Measurements from ENCODE around the gene ENOX1. TPM values are rescaled to one million over a fixed set of nuclear protein-coding genes. Genes with fewer than 3 reads are reported as not detected.

The ENOX1 gene
- total and polyA plus RNA-seq, 2 of the 13 experiments (the other 11 are each of a cell fraction or from before 2014, with no cell fraction given), result not detected

DNA sequence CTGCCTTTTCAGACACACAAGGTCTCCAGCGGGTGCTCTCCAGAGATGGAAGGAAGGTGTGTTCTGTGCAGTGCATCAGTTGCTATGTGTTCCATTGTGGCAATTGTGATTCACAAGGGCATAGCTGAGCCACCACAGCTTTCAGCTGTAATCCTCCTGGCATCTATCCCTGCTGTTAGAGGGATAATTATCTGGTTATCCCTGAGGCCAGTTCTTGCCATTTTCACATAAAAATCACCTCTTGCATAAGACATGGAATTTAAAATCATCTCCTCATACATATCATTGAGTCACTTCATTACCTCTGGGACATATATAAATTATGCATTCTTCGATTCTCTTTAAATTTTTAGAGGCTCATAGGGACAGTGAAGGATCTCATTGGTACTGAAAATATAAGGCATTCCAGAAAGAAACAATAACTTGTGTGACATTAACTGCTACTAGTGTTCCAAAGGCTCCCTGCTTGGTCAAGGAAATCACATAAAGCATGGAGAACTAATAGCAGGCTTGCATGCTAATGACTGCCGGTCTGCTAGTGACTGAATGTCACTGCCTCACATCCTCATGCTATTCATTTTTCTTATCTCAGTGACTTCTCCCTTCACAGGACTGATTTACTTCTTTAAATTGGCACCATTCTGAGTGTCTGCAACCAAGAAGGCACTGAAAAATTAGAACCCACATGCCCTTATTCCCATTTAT, 214.0 kb downstream of the ENOX1 start (continued):
- TF ChIP-seq ZNF775 (CRISPR knock-in tag; IDR thresholded peaks at IDR 0.05; ENCODE audit: borderline replicate concordance) (no peak), SNAPC2 (CRISPR knock-in tag; IDR thresholded peaks at IDR 0.05) (no peak), MTA3 (CRISPR knock-in tag; IDR thresholded peaks at IDR 0.05) (no peak), POGZ (CRISPR knock-in tag; IDR thresholded peaks at IDR 0.05) (no peak), ZSCAN12 (CRISPR knock-in tag; IDR thresholded peaks at IDR 0.05) (no peak), GTF2F1 (IDR thresholded peaks at IDR 0.05; ENCODE audit: low read length) (no peak)
- TF ChIP-seq, protein P1, sequence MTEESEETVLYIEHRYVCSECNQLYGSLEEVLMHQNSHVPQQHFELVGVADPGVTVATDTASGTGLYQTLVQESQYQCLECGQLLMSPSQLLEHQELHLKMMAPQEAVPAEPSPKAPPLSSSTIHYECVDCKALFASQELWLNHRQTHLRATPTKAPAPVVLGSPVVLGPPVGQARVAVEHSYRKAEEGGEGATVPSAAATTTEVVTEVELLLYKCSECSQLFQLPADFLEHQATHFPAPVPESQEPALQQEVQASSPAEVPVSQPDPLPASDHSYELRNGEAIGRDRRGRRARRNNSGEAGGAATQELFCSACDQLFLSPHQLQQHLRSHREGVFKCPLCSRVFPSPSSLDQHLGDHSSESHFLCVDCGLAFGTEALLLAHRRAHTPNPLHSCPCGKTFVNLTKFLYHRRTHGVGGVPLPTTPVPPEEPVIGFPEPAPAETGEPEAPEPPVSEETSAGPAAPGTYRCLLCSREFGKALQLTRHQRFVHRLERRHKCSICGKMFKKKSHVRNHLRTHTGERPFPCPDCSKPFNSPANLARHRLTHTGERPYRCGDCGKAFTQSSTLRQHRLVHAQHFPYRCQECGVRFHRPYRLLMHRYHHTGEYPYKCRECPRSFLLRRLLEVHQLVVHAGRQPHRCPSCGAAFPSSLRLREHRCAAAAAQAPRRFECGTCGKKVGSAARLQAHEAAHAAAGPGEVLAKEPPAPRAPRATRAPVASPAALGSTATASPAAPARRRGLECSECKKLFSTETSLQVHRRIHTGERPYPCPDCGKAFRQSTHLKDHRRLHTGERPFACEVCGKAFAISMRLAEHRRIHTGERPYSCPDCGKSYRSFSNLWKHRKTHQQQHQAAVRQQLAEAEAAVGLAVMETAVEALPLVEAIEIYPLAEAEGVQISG (CRISPR knock-in tag; IDR thresholded peaks at IDR 0.05), result no peak

DNA sequence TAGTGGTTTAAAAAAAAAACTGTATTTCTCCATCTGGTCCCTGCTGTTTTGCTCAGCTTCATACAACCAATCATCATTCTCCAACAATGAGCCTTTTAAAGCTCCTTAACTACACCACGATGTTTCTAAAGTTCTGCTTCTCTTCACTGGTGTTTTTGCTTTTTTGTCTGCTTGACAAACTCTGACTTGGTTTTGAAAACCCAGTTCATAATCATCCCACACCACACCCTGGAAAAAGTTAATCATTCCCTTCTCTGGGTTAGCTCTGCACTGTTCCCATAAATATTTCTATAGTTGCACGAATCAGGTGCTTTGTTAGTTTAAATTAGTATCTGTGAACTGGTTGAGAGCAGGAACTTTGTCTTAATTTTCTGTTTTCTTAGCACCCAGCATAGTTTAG, 217.1 kb downstream of the ENOX1 start:
- Histone ChIP-seq H4K20me1 (ENCODE audit: insufficient read depth, low read length) (no peaks in the 10 kb centered on the region), H3K4me3 (replicated peaks in 1 of 3; ENCODE audit: insufficient read depth in 1 of 3, low read depth in 2 of 3, low read length in 3 of 3) (no peak overlapping the region), H2AFZ (ENCODE audit: low read length) (no peak overlapping the region), H3K4me2 (ENCODE audit: low read depth, low read length) (no peak overlapping the region), H3K36me3 (replicated peaks in 1 of 2; ENCODE audit: control insufficient read depth in 1 of 2, insufficient read depth in 2 of 2, low read length in 2 of 2) (no peaks in the 10 kb centered on the region), H3K9me3 (ENCODE audit: low read length) (no peaks in the 10 kb centered on the region), H3K27ac (ENCODE audit: extremely low read length, insufficient read depth, low read length) (no peak overlapping the region), H3K27me3 (ENCODE audit: control insufficient read depth in 1 of 2, insufficient read depth in 2 of 2, low read length in 2 of 2) (no peaks in the 10 kb centered on the region), H3K4me1 (ENCODE audit: insufficient read depth, low read length) (no peaks in the 10 kb centered on the region), H3K9ac (ENCODE audit: insufficient read depth, low read depth, low read length) (no peak overlapping the region), H3K79me2 (ENCODE audit: insufficient read depth, low read length) (no peaks in the 10 kb centered on the region)
- ChIA-PET CTCF (ENCODE audit: low intra/inter-chr PET ratio, low total read pairs) (no interaction called here), POLR2A (no interaction called here)
- no peak for FAIRE-seq
- BruUV-seq (replicated peaks), result no TSS peak
- no peak for DNase-seq (ENCODE audit: low spot score)
- intact Hi-C loops (cut with micrococcal nuclease; ENCODE audit: unreplicated experiment), result no loop called here
- WGBS (ENCODE audit: low lambda C conversion rate), result 4% methylated on average over 2 of the region's 2 CpGs
- in situ Hi-C loops (cut with HindIII; ENCODE audit: extremely low pct_ligation_motif_present, low pct_unique_long_range_greater_than_20kb), result no loop called here
- TF ChIP-seq CCAR2 (optimal IDR thresholded peaks at IDR 0.05; ENCODE audit: low read depth, low read length), result no peak
- no peak for TF ChIP-seq ASH2L (IDR thresholded peaks at IDR 0.05; ENCODE audit: insufficient read length, low read depth, low read length)
- TF ChIP-seq, protein P2, sequence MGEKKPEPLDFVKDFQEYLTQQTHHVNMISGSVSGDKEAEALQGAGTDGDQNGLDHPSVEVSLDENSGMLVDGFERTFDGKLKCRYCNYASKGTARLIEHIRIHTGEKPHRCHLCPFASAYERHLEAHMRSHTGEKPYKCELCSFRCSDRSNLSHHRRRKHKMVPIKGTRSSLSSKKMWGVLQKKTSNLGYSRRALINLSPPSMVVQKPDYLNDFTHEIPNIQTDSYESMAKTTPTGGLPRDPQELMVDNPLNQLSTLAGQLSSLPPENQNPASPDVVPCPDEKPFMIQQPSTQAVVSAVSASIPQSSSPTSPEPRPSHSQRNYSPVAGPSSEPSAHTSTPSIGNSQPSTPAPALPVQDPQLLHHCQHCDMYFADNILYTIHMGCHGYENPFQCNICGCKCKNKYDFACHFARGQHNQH (CRISPR knock-in tag; IDR thresholded peaks at IDR 0.05), result no peak
- no peak for TF ChIP-seq NR2C2 (CRISPR knock-in tag; IDR thresholded peaks at IDR 0.05; ENCODE audit: borderline replicate concordance)
- no peak for TF ChIP-seq KDM4B (CRISPR knock-in tag; IDR thresholded peaks at IDR 0.05)
- TF ChIP-seq TEAD2 (CRISPR knock-in tag; IDR thresholded peaks at IDR 0.05), result no peak
- ATAC-seq, result no peak

Measured in HepG2 (cell line).